PC-9 (cell line): ENCODE results near the gene BPIFB3.

Experiments used
- CTCF ChIP-seq: fragments of 200-600 bp; sonication (generic); conservative IDR thresholded peaks from 2 replicates; pipeline ENCODE4 v1.6.1; 2017; ENCODE audit warnings: mixed run types, antibody characterized with exemption, mild to moderate bottlenecking, moderate library complexity
- EZH2 ChIP-seq: fragments of 200-600 bp; sonication (generic); IDR thresholded peaks from 2 replicates; pipeline ENCODE4 v1.8.0; 2017; ENCODE audit warnings: antibody characterized with exemption, low read depth

- no peak for TF ChIP-seq EZH2
- TF ChIP-seq CTCF: no peak
Observed at GRCh38 chr20:33097001-33097400, 43.3 kb downstream of the BPIFB3 start.
